GM18909 (cell line): Measurements from ENCODE around the gene CSKMT.
"Not testable (repeated sequence)": the region's sequence is repeated elsewhere in the genome, so short reads cannot be mapped to it uniquely, and the experiment has no call there.

ENCODE experiments used
- ATAC-seq: cut with Tn5 transposase; IDR thresholded peaks from one replicate; pipeline ENCODE4 v1.9.1; 2021; ENCODE audit warnings: mild to moderate bottlenecking; ENCODE audit not compliant: unreplicated experiment, poor library complexity

The CSKMT gene

GRCh38 chr11:62682518-62682917, 17.4 kb downstream of the CSKMT start:
- ATAC-seq: no peak

DNA sequence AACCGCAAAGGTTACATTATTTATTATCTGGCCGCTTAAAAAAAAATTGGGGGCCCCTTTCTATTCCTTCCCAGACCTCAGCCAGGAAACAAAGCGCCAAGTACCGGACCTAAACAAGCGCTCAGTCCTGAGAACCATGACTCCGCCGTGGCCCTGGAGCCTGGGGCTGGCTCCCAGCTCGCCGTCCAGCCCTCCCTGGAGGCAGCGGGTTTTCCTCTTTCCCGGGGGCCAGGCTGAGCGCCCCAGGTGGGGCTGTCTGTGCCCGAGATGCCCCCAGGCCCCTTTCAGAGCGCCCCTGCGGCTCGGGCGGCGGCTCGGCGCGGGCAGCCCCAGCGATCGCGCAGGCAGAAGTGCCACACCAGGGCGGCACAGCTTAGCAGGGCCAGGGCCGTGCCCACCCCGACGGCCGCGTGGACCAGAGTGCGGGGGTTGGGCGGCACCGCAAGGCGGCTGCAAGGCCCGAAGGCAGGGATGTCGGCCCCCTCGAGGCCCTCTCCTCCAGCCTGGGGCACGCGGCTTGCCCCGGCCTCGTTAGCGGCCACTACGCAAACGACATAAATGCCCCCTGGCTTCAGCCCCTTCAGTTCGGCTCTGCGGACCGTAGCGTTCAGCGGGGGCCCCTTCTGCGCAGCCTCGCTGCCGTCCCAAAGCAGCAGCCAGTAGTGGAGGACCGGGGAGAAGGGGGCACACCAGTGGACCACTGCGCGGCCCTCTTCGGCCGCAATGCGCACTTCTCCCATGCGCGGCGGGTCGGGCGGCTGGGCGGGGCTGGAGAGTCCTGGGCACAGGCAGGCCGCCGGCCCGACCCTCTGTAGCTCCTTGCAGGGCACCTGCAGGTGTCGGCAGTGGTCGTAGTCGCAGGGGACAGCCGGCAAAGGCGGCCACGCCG, 22.6 kb downstream of the CSKMT start:
- no peak for ATAC-seq

- no peak for ATAC-seq
Measured at GRCh38 chr11:62688491-62688890, 23.4 kb downstream of the CSKMT start.

DNA sequence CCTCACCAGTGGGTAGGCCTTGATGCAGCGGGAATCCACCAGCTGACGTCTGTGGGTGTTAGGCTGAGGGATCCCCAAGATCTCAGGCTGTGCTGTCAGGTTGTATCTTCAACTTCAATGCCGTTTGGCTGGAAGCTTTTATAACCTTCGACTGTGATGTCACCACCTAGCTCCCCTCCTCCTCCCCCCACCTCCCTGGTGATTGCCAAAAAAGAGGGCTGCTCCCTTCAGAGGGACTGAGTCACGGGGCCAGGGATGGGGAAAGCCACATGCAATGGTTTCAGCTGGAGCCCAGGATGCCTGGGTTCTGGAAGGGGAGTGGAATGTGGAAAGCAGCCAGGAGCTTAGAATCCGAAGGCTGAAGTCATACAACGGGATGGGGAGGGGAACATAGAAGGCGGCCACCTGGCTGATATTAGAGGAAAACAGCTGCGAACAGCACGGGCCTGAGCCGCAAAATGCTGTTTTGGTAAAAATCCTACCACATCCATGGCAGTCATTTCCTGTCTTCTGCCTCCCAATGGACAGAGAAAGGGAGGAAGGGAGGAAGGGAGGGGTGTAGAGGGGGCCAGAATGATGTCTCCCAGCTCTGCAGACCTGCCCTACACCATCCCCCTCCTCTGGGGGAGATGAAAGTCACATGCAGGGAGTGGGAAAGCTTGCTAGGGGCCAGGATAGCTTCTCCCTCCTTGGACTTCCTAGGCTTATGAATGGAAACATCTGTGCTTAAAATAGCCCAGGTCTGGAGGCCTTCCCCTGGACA, 24.5 kb downstream of the CSKMT start, which contains the start of gene LRRN4CL:
Gene LRRN4CL (minus strand): TSS at position 110 of the 763 bp plus-strand sequence. CDS start 1,022 bp downstream, outside the sequence.
- ATAC-seq: no peak

DNA sequence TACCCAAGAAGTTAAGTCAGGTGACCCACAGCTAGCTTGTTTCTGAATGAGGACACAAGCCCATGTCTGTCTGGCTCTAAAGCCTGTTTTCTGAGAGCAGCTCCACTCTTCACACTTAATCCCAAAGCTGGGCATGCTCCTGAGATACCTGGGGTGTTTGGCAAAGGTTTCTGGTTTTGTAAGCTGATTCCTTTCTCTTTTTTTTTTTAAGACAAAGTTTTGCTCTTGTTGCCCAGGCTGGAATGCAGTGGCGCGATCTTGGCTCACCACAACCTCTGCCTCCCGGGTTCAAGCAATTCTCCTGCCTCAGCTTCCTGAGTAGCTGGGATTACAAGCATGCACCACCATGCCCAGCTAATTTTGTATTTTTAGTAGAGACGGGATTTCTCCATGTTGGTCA, 28.5 kb downstream of the CSKMT start:
- ATAC-seq: not testable (repeated sequence)

DNA sequence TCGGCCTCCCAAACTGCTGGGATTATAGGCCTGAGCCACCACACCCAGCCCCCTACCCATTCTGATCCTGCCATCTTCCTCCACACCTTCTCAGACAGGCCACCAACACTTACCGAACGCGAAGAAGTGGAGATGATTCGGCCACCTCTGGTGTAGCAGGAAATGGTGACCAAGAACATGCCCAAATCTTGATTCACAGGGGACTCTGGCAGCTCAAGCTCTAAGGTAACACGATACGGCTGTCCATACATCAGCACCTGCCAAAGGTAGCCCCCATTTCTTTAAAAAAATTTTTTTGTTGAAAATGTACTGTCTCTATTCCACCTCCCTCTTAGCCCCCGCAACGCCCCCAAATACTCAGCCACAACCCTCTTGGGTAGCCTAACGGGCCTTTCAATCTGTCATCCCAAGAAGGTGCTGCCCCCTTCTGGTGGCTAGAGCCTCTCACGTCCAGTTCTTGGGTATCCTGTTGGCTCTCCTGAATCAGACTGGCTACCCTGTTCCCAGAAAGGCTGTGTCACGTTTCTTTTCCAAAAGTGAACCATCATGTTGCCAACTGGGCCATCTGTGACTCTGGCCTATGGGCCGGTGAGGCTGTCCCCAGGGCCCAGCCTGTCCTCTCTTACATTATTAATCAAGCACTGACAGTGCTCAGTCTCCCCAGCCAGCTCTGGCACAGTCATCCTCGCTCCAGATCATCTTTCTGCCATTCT, 29.5 kb downstream of the CSKMT start:
- no peak for ATAC-seq

- no peak for ATAC-seq
Measured at GRCh38 chr11:62702246-62702645, 37.1 kb downstream of the CSKMT start.

DNA sequence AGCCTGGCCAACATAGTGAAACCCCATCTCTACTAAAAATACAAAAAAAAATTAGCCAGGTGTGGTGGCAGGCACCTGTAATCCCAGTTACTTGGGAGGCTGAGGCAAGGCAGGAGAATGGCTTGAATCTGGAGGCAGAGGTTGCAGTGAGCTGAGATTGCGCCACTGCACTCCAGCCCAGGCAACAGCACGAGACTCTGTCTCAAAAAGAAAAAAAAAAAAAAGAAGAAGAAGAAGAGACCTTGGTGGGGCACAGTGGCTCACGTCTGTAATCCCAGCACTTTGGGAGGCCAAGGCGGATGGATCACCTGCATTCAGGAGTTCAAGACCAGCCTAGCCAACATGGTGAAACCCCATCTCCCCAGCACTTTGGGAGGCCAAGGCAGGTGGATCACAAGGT, 38.8 kb downstream of the CSKMT start:
- ATAC-seq: not testable (repeated sequence)

GRCh38 chr11:62705413-62705812, 40.3 kb downstream of the CSKMT start:
- no peak for ATAC-seq

GRCh38 chr11:62705880-62706849, 41.1 kb downstream of the CSKMT start:
- ATAC-seq: peak; percentile 68

DNA sequence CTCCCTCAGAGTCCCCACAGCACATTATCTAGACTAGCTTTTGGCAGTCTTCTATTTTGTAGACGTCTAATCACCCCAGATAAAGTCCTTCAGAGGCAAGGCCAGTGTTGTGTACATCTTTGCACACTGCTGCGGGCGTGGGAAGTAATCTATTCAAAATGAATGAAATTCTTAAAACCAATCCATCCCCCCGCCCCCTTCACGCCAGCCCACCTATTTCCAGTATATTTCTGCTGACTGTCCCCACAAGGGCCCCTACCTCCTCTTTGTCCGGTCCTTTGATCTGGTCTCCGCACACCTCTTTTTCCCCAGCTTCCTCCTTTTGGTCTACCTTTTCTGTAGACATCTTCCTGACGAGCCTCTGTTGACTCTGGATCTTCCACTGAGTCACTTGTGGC, 41.7 kb downstream of the CSKMT start:
- no peak for ATAC-seq

- no peak for ATAC-seq
Measured at GRCh38 chr11:62707277-62707861, 42.3 kb downstream of the CSKMT start, which contains the start of the genes BSCL2 and GNG3. Gene BSCL2, minus strand, starts transcription at chr11:62707424. Its CDS starts 229 bp downstream, at chr11:62707195. Gene GNG3, plus strand, starts transcription at chr11:62707676. Its CDS starts 620 bp downstream, at chr11:62708296.

DNA sequence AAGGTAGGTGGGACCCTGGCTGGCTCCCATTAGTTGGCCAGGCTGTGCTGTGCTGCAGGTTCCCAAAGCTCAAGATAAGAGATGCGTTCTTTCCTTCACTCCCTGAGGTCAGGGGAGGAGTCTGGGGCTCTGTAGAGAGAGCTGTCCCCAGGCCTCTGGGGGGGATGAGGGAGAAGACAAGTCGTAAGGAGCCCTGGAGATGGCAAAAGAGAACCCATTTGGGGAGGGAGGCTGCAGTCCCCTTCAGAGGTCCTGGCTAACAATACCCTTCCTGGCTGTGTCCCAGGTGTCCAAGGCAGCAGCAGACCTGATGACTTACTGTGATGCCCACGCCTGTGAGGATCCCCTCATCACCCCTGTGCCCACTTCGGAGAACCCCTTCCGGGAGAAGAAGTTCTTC, 43.3 kb downstream of the CSKMT start:
- no peak for ATAC-seq

DNA sequence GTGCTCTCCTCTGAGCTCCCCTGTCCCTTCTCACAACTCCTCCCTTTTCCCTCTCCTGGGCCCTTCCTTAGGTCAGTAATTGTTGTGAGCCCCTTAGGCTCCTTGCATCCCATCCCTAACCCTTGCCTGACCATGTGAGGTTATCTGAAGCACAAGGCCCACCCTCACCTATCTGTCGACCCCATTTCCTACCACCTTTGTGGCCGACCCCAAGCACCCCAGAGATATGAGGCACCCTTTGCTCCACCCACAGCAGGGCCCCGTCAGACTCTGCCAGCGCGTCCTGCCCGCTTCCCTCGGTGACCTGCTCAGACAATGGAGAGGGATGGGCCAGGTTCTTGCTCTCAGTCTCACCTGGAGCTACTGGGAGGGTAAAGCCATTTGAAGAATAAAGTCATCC, 43.7 kb downstream of the CSKMT start:
- ATAC-seq: peak; percentile 4

DNA sequence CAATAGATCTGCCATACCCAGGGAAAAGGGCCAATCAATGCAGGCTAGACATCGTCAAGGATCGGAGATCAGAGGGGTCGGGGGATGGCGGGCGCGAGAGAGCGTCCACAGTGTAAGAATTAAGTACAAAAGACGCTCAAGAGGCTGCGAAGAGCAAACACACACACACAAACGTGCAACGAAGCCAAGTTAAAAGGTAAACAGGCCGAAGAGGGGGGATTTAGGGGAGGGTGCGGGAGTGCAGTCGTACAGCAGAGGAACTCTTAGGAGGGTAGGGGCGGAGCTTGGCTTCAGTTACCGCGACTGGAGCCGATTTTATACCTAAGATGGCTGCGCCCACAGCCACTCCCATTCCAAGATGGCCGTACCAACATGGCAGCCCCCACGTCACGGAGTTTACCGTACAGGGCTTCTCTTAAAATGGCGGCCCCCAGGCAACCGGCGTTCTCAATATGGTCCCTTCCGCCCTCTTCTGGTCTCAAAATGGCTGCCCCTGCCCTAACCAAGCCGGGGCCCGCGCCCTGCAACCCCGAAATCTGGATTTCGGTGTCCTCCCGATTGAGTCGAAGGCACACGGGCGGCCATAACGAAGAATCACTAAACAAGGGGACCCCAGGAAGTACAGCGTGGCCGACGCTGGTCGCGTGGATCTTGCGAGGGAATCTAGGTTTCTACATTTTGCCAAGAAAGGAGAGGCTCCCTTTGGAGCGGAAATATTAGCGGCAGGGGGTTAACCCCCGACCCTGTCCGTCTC, 44.3 kb downstream of the CSKMT start:
- peak; percentile 64 for ATAC-seq

GRCh38 chr11:62710001-62710345, 44.9 kb downstream of the CSKMT start:
- no peak for ATAC-seq

DNA sequence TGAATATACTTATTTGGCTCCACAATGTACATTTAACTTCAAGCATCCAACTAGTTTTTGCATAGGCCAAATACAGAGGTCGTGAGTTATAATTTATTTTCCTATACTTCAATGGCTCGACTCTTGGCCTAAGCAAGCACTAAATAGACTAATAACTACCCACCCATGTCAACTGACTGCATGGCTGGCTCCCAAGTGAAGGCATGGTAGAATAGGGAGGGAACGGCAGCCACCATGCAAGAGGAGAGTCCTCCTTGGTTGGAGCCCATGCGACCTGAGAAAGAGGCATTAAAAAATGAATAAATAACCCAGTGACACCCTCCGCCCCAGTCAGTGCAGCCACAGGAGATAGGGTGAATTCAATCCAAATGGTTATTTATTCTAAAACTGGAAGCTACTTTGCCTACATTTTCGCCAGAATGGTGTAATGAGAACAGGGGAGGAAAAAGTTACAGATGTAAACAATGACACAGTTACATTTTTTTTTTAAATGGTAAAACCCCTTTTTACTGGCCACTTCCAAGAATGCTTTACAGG, 47.2 kb downstream of the CSKMT start:
- no peak for ATAC-seq

- no peak for ATAC-seq
Measured at GRCh38 chr11:62712861-62713260, 47.7 kb downstream of the CSKMT start.
